Activated CD4-positive, alpha-beta T cell treated with anti-CD3 and anti-CD28 coated beads, Interleukin-2, amount 50 U/mL, for 48 hours (primary cell): ENCODE results near the gene DCUN1D3.

Source experiments
- DNase-seq, 2 experiments: peaks; one replicate each; pipeline ENCODE4 v3.0.0-alpha.2; 2020

The DCUN1D3 gene

GRCh38 chr16:20918486-20919239, 18.5 kb upstream of the DCUN1D3 start:
- no peak for DNase-seq

- DNase-seq: no peak
These were observed 16.8 kb upstream of the DCUN1D3 start for GRCh38 chr16:20916942-20917341.

GRCh38 chr16:20916289-20916688, 16.1 kb upstream of the DCUN1D3 start:
- no peak for DNase-seq

DNA sequence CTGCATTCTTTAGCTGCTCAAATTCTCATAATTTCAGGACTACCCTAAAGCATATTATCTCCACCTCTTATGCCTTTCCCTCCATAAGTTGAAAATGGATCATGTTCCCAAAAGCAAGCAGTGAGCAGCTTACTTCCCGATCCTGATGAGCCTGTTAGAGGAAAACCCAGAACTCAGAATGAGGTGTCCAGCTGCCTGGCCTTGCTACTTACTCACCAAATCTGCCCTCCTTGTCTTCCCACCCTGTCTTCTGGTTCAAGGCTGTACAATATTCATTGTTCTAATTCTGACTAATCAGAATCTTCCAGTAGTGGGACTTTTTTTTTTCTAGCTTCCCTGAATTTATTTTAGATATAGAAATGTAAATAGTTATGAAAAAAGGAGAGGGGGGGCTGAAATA, 11.2 kb upstream of the DCUN1D3 start:
- DNase-seq: peak; percentile 6 to 24

DNA sequence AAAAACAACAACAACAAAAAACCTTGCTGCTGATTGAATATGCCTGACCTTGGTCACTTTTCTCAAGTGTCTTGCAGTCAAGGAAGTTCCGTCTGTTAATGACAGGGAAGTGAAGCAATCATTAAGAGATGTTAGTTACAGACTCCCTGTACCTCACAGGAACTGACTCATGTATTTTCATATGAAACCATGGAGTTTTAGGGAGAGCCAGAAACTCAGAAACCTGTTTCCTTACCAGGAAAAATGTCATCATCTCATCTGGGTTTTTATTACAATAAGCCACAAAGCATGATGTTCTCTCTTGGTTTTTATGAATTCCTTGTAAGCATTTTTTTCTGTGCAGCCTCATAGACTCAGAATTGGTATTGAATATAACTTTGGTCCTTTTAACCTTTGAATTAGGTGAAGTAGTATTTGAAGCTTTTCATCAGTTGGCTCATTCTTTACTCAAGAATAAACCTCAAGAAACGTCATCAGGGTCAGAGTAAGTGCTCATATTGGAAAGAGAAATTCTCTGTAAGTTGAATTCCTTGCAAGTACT, 10.7 kb upstream of the DCUN1D3 start:
- no peak for DNase-seq

GRCh38 chr16:20906341-20907255, 6.4 kb upstream of the DCUN1D3 start:
- DNase-seq: no peak

DNA sequence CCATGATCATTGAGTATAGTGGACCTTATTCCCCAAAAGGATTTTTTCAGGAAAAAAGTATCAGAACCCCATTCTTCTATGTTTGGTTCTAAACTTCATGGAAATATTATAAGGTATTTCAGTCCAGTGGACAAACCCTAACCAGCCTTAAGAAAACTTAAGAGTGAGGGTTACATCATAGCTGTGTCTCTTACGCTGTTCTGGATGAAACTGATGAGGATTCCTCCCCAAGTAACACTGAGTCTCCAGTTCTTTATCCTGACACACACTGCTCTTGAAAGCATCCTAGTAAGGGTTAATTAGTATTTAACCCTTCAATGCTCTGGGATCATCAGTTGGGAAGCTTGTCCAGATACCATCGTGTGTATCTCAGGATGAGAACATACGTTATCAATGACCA, 5.4 kb upstream of the DCUN1D3 start:
- no peak for DNase-seq

- no peak for DNase-seq
These were observed 4.4 kb upstream of the DCUN1D3 start for GRCh38 chr16:20904507-20905081.

- DNase-seq: no peak
These were observed 3.8 kb upstream of the DCUN1D3 start for GRCh38 chr16:20903899-20904506.

DNA sequence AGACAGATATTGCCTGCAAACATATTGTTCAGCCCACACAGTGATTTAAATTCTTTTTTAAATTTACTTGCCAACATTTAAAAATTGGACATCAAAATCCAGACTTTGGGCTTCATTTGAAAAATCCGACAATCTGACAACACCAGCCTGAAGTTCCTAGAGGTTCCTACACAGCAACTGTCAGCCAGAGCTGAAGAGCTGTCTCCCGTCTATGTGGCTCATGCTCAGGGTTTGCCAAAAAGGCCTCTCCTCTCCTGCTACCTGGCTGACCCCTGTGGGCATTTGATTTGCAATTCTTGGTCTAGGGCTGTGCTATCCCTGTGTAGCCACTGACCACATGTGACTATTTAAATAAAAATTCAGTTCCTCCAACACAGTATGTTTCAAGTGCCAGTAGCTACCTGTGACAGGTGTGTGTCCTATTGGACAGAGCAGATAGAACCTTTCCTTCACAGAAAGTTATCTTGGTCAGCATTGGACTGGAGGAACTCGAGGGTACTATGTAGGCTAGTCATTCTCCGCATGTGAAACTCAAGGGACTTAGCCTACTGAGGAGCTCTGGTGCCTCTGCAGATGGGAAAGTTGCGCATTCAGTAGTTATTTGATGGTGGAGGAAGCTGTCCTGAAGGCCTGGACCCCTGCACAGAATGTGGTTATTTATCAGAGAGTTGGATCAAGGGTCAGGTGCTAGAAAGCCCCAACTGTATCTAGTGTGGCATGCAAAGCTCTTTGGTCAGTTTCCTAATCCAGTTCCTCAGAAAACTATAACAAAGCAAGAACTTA, 3.1 kb upstream of the DCUN1D3 start:
- DNase-seq: no peak

DNA sequence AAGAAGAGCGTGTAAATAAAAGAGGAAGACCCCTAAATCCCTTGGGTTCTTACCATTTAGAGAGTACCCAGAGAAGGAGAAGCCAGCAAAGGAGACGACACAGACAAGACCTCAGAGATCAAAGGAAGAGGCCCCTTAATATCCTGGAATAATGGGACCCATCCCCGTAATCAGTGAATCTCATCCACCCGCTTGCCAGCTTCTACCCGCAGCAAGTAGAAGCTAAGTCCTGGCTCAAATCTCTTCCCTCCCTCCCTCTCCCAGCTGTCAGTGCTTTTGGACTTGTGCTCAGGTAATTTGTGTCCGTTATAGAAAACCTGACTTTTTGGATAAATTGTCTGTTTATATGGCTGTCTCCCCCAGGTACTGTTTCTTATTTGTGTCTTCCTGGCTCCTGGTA, 2.3 kb upstream of the DCUN1D3 start:
- no peak for DNase-seq

DNA sequence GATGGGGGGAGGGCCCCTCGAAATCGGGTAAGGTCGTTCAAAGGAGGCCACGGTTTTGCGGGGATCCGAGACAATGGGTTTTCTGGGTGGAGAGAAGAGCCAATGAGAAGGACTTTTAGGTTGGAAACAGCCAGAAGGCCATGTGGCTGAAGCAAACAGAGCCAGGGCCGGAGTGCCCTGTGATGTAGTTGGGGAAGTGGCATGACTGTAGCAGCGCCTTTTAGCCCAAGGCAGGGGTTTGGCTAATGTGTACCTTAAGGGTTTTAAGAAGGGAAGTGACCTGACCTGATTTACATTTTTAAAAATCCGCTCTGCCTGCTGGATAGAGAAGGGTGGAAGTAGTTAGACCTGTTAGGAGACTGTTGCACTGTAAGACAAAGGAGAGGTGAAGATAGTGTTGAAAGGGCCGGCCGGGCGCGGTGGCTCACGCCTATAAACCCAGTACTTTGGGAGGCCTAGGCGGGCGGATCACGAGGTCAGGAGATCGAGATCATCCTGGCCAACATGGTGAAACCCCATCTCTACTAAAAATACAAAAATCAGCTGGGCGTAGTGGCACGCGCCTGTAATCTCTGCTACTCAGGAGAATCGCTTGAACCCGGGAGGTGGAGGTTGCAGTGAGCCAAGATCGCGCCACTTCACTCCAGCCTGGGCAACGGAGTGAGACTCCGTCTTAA, 1.4 kb upstream of the DCUN1D3 start:
- peak; percentile 19 to 32 for DNase-seq

DNA sequence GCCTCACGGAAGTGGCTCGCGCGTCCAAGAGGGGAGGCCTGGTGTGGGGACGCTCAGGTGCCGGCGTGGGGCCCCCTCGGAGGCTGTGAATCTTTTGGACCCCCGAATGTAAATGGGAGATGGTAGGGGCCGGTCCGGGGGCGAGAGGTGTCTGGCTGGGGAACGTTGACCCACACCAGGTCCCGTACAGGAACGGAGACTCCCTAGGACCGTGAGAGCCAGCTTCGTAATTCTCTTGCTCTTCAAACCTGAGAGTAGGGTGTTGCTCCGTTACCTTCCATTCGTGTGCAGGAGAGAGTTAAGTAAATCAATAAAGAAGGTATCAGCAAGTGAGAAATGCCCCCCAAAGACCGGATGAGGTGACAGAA, 894 bp upstream of the DCUN1D3 start:
- DNase-seq: no peak

GRCh38 chr16:20899477-20900298, 470 bp downstream of the DCUN1D3 start:
- DNase-seq: no peak

- no peak for DNase-seq
These were observed 1.1 kb downstream of the DCUN1D3 start for GRCh38 chr16:20899071-20899470.

DNA sequence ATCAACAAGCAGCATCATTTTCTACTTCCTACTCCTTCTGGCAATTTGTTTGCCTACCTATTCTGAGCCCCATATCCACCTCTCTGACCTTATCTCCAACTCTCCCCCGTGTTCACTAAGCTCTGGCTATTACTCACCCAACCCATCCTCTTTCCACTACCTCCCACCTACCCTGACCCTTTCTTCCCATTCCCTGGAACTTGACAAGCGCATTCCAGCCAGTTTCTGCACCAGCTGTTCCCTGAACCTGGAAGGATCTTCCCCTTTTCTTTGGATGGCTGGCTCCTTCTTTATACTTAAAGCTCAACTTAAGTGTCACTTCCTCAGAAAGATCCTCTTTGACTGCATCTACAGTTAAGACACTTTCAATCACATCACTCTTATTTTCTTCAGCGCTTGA, 2.2 kb downstream of the DCUN1D3 start:
- DNase-seq: no peak

DNA sequence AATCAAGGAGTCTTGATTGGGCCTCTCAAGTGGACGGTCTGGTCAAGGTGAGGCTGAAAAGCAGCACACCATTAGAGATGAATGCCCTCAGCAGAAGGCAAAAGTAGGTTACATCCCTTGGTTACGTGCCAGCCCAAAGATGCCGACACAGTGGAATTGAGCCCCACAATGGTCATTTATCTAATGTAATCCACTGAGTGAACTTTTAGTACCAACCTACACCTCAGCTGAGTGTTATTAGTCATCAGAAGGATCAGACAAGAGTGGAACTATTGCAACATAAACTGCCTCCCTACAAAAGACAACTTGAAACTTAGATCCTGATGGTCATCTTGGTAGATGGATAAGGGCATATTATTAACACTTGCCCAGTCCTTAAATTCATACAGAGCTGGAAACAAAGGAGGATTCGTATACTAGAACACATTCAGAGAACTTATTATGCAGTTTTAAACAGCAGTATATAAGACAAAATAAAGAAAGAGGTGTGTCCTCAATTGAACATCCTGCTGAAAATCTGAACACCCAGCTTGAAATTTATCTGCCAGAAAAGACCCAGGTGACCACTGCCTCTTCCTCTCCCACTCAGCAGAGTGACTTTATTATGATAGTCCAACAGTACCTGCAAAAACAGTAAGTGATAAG, 2.8 kb downstream of the DCUN1D3 start:
- DNase-seq: no peak

- no peak for DNase-seq
These were observed 5.8 kb downstream of the DCUN1D3 start for GRCh38 chr16:20894388-20894787.

DNA sequence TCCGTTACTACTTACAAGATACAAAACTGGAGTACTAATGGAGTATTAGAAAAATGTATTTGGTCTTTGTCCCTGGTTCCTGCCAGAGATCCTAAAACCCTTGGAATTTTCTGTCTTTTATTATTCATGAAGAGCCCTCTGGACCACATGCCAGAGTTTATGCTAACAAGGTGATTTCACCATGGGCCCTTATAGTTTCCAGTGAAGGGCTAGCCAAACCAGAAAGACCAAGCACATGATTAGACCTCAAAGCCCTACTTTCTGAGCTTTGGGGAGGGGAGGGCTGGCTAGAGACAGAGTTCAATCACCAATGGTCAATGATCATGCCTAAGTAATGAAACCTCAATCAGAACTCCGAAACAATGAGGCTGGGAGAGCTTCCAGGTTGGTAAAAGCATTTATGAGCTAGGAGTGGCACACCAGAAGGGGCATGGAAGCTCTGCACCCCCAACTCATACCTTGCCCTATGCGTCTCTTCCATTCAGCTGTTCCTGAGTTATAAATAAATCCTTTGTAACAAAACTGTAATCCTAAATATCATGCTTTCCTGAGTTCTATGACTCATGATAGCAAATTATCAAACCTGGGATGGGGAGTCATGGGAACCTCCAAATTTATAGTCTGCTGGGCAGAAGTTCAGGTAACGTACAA, 10.4 kb downstream of the DCUN1D3 start:
- no peak for DNase-seq

GRCh38 chr16:20887207-20887606, 13.0 kb downstream of the DCUN1D3 start:
- no peak for DNase-seq
